ENCODE results near the gene DDX41. TPM values are rescaled to one million over a fixed set of nuclear protein-coding genes. Genes with fewer than 3 reads are reported as not detected.
A peak's percentile ranks its signal among the peaks of the same experiment; 100 is the strongest.

Gene DDX41
- total RNA-seq, 1 experiment from 2014 or later = 136 TPM

- Mint-ChIP-seq H3K36me3 (peaks cover 56% of the 10 kb centered on the region), H3K27ac (no peak overlapping the region), H3K27me3 (ENCODE audit: low read depth) (no peaks in the 10 kb centered on the region), H3K4me3 (no peak overlapping the region), H3K4me1 (peaks cover 6% of the 10 kb centered on the region), H3K9me3 (no peaks in the 10 kb centered on the region)
- DNase-seq (ENCODE audit: low spot score) (no peak), ATAC-seq (no peak)
- CTCF ChIA-PET = interaction anchor here (0.6 to 3.3 kb wide), 3 partner anchors 9 to 172 kb away, joined by 3 to 26 read pairs (median 5); no protein-coding TSS in a partner anchor
- TF ChIP-seq SMAD4 (CRISPR knock-in tag; IDR thresholded peaks at IDR 0.05) (no peak), USF1 (CRISPR knock-in tag; IDR thresholded peaks at IDR 0.05) (peak; percentile 34; the same call in 1 of the 2 replicates), USF2 (CRISPR knock-in tag; IDR thresholded peaks at IDR 0.05) (peak; percentile 63)
- POLR2A ChIA-PET = no interaction called here
Measured at GRCh38 chr5:177487144-177487543, 29.6 kb downstream of the DDX41 start.

- ChIA-PET POLR2A (interaction anchor here (1.0 kb wide), 1 partner anchor 9 kb away, joined by 3 read pairs; no protein-coding TSS in a partner anchor), CTCF (interaction anchor here (0.6 to 1.3 kb wide), 3 partner anchors 10 to 171 kb away, joined by 3 to 5 read pairs (median 4); no protein-coding TSS in a partner anchor)
- Mint-ChIP-seq H3K27me3 (ENCODE audit: low read depth) (no peaks in the 10 kb centered on the region), H3K4me3 (no peak overlapping the region), H3K36me3 (peaks cover 55% of the 10 kb centered on the region), H3K4me1 (peaks cover 5% of the 10 kb centered on the region), H3K9me3 (no peaks in the 10 kb centered on the region), H3K27ac (no peak overlapping the region)
- TF ChIP-seq ARID4B (CRISPR knock-in tag; IDR thresholded peaks at IDR 0.05; ENCODE audit: borderline replicate concordance) = no peak
- TF ChIP-seq E2F5 (CRISPR knock-in tag; IDR thresholded peaks at IDR 0.05) = no peak
- TF ChIP-seq FOXJ3 (CRISPR knock-in tag; IDR thresholded peaks at IDR 0.05; ENCODE audit: borderline replicate concordance) = no peak
- TF ChIP-seq FOXP1 (CRISPR knock-in tag; IDR thresholded peaks at IDR 0.05; ENCODE audit: borderline replicate concordance) = no peak
- no peak for TF ChIP-seq NFYB (CRISPR knock-in tag; conservative IDR thresholded peaks at IDR 0.05; ENCODE audit: low read depth)
- no peak for TF ChIP-seq ZBTB43 (CRISPR knock-in tag; IDR thresholded peaks at IDR 0.05)
- no peak for TF ChIP-seq NFATC4 (CRISPR knock-in tag; IDR thresholded peaks at IDR 0.05)
- no peak for TF ChIP-seq NFE2L1 (CRISPR knock-in tag; IDR thresholded peaks at IDR 0.05)
- no peak for TF ChIP-seq ZSCAN18 (CRISPR knock-in tag; IDR thresholded peaks at IDR 0.05)
- TF ChIP-seq EMX1 (CRISPR knock-in tag; IDR thresholded peaks at IDR 0.05) = no peak
- no peak for TF ChIP-seq JAZF1 (CRISPR knock-in tag; IDR thresholded peaks at IDR 0.05)
- TF ChIP-seq STAT6 (CRISPR knock-in tag; conservative IDR thresholded peaks at IDR 0.05; ENCODE audit: low read depth) = no peak
- no peak for TF ChIP-seq ZMAT4 (CRISPR knock-in tag; IDR thresholded peaks at IDR 0.05)
- TF ChIP-seq CREB1 (CRISPR knock-in tag; IDR thresholded peaks at IDR 0.05) = no peak
- TF ChIP-seq E2F4 (CRISPR knock-in tag; IDR thresholded peaks at IDR 0.05; ENCODE audit: borderline replicate concordance, low read depth) = no peak
- ATAC-seq = no peak
- DNase-seq (ENCODE audit: low spot score) = no peak
Measured at GRCh38 chr5:177486256-177486655, 30.5 kb downstream of the DDX41 start.

Data from WTC11 (cell line).